ENCODE data around the gene SRPK1.
"Not testable (repeated sequence)": the region's sequence is repeated elsewhere in the genome, so short reads cannot be mapped to it uniquely, and the experiment has no call there.

GRCh38 chr6:35940014-35940413 lies 19.1 kb upstream of the SRPK1 start:
- not testable (repeated sequence) for TF ChIP-seq POLR2A, CTCF (IDR thresholded peaks at IDR 0.05)

All from Peyer's patch (tissue), 4 donors.